Breast epithelium (tissue), 3 donors: ENCODE measurements around the gene TAF9B.

Experiments
- CTCF ChIP-seq, 3 donors: fragments of 450-650 bp; IDR thresholded peaks; one replicate each; pipeline ENCODE4 v1.5.1; 2016 to 2017; ENCODE audit warnings: antibody characterized with exemption in 3 of 3, mild to moderate bottlenecking in 3 of 3, moderate library complexity in 3 of 3
- POLR2A ChIP-seq: fragments of 450-650 bp; IDR thresholded peaks from one replicate; pipeline ENCODE4 v1.6.1; 2016; ENCODE audit warnings: antibody characterized with exemption, mild to moderate bottlenecking, moderate library complexity

DNA sequence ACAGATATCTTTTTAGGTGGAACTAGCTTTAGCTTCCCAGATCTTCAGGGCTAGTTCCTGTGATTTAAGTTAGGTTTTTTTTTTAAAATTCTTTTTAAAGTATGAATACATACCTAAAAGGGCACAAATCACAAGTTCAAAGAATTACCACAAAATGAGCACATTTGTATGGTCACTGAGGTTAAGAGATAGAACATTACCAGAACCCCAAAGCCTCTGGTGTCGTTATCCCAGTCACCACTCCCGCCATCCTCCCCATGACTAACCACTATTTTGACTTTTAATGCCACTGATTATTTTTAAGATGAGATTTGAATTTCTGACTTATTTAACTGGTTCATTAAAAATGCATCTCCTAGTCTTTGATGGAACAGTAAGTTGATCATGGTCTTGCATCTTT lies 30.0 kb downstream of the TAF9B start:
- TF ChIP-seq CTCF (IDR thresholded peaks at IDR 0.05): no peak
- TF ChIP-seq POLR2A: no peak
